CD4-positive, alpha-beta T cell treated with Interleukin-6 for 4 hours (primary cell): Measurements from ENCODE around the gene HERC3.

Source experiments
- DNase-seq: peaks from one replicate; pipeline ENCODE4 v3.0.0-alpha.2; 2020; ENCODE audit warnings: mixed read lengths

HERC3 gene

DNA sequence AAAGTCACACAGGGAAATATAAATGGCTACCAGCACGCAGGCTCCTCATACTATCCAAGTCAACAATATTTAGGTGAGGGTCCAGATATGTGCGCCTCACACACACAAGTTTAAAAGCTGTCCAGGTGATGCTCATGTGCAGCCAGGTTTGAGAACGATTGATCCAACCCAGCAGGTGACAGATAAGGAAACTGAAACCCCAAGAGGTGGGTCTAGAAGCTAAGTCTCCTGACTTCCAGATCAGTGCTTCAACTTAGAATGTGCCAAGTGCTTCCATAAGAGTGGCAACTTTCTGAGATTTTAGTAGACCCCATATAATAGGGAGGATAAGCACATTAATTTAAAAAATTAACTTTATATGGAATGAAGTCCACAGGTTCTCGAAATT is 159.8 kb downstream of the HERC3 start:
- DNase-seq, result no peak

DNA sequence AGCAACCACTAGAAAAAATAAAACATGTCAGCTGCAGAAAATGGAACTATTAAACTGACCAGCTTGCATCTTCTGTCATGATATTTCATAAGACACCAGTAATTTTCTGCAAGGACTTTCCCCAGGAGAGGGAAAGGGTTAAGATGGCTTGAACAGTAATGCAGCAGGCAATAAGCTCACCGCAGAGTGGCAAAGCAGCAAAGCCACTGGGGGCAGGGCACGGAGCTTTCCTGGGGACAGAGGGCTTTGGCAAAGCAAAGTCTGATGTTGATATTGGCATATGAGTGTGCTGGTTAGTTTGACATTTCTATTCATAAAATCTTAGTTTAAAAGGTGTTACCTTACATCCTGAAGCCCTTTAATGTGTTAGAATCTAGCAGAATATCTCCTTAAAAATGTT is 160.5 kb downstream of the HERC3 start:
- DNase-seq, result no peak

DNA sequence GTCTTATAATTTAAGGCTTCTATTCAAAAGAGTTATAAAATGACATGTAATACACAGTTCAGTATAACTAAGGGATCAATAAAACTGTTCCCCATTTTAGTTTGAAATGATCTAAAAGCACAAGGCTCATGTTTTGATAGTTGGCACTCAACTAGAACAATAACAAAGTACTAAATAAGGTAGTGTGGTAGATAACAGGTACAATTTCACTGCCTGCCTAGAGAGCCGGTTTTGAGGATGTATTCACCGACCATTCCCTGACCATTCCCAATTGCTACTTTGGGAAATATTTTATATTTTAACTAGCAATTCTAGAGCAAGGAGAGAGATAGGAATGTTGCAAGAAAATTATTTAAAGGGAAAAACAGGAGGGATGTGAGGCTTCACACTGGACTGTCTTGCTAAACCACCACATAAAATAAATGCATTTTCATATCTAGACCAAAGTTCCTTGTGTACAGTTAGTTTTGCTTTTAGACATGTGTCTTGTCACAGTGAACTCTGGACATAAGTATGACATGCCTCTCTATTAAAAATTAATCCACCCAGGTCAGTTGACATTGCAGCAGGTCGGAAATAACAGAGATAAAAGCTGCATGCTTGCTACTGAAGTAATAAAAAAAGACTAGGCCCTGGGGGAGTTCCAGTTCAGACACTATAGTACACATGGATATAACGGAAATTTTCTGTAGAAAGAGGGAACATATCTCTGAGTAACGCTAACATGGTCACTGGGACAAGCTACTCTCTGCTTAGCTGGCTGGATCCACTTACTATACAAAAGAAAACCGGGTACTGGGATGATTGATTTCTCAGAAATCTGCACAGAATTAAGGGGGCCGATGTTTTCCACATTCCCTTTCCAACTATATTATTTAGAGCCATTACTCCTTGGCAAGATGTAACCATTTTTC is 161.6 kb downstream of the HERC3 start:
- DNase-seq, result no peak

DNA sequence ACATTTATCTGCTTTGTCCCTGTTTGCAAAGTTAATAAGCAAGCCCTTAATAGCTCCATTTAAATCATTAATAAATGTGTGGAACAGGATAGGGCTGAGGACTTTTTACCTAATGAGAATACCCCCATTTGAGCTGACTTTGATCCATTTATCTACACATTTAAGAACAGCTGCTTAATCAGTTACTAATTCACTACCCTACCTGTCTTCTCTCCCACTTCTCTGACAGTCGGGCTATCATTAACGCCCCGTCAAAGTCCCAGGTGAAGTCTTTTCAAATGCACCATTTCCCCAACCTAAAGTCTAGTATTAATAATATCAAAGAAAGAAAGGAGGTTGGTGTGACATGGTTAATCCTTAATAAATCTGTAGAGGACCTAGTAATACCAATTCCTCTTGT is 162.5 kb downstream of the HERC3 start:
- no peak for DNase-seq

DNA sequence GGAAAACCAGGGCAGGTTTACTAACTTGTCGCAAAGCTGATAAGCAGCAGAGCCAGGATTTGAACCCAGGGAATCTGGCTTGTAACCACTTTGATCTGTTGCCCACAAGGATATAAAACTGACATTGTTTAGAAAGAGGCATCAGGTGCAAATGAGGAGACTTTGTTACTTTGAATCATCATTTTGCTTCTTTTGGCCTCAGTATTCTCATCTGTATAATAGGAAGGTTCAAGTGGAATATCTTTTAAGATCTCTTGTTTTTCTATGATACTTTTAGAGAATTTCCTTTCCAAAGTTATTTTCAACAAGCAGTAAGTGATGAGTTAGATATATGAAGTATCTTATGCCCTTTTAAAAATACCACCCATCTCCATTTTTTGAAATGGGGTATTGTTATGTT is 163.2 kb downstream of the HERC3 start:
- no peak for DNase-seq

DNA sequence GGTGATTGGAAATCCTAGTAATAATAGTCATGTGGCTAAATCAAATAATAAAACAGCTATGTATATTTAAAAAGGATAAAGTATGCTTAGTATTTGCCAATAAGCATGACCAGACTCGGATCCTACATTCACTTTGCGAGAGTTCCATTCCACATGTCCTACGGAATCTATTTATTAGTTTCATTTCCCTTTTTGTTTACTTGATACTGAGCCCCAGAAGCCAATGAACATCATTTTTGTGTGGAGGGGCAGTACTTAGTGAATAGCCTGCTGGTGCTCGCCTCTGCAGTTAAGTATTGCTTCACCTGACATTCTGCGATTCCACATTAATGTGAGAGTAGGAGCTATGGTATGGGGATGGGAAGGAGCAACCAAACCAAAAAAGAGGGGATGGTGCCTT is 163.9 kb downstream of the HERC3 start:
- no peak for DNase-seq

DNA sequence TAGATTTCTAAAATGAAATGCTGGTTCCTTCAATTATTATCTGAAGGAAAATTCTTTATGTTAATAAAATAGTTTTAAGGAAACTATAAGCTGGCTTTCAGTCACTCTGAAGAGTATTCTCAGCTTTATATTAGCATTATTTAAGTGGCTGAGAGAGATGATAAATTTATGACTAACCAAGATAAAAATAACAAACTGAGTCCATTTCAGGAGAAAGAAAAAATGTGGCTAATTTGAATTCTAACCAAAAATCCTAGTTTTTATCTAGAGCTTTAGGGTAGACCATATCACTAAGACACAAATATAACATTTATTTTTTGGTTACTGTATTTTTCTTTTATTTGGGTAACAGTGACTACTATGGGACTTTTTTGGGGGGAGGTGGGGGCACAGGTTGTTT is 164.8 kb downstream of the HERC3 start:
- DNase-seq, result no peak

DNA sequence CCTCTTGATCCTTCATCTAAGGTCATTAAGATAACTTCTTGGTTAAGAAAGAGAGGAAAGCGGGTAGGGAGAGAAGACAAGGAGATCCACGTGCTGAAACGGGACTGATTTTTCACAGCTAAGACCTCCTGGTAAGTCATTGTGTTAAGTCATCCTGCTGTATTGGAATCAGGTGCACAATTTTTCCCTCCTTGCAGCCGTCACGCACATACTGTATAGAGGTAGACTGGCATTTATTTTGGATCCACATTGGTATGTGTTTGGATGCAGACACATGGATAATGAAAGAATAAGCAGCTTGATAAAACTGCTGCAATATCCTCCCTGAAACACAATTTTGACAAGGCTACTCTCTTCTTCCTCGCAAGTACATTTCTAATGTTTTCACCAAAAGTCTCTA is 165.5 kb downstream of the HERC3 start:
- DNase-seq, result no peak
